GM06990 (cell line): Measurements from ENCODE around the gene ATP13A4.

Experiments
- DNase-seq: peaks from one replicate; pipeline ENCODE4 v3.0.0-alpha.2; 2011; ENCODE audit not compliant: insufficient read length; ENCODE audit errors: extremely low read depth
- H3K27me3 ChIP-seq: replicated peaks from 2 replicates; pipeline ENCODE4 v1.6.0; 2011; ENCODE audit warnings: low read length; ENCODE audit not compliant: control insufficient read depth, insufficient read depth
- H3K36me3 ChIP-seq: 2 replicates; pipeline ENCODE4 v1.5.1; 2011; ENCODE audit warnings: low read length; ENCODE audit not compliant: control insufficient read depth, insufficient read depth
- H3K4me3 ChIP-seq: replicated peaks from 2 replicates; pipeline ENCODE4 v1.5.1; 2011; ENCODE audit warnings: low read depth, mild to moderate bottlenecking, control low read depth, low read length
- TF ChIP-seq, protein P1 (sequence below): IDR thresholded peaks from 2 replicates; pipeline ENCODE4 v1.5.1; 2011; ENCODE audit warnings: low read length, control low read depth, mild to moderate bottlenecking, inconsistent platforms; ENCODE audit not compliant: insufficient read depth, poor library complexity, severe bottlenecking

The ATP13A4 gene

DNA sequence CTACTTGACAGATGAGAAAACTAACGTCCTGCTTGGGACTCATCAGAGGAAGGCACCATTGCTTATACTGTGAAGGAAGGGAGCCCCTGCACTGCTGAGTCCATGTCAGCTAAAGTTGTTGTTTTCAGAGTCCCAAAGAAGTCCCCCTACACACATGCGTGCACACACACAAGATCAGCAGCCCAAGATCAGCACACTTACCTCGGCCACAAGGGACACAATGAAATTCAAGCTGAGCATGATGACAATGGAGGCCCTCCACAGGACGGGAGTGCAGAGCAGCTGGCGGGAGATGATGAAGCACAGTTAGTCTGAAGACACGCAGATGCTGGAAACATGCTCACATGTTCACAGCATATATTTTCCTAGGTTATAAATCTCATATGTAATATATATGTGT, 147.6 kb downstream of the ATP13A4 start:
- no peak for DNase-seq
- no peaks in the 10 kb centered on the region; the same call in 1 of the 2 replicates for H3K27me3 ChIP-seq
- H3K4me3 ChIP-seq, result no peak overlapping the region
- no peaks in the 10 kb centered on the region for H3K36me3 ChIP-seq
- TF ChIP-seq, protein P1, sequence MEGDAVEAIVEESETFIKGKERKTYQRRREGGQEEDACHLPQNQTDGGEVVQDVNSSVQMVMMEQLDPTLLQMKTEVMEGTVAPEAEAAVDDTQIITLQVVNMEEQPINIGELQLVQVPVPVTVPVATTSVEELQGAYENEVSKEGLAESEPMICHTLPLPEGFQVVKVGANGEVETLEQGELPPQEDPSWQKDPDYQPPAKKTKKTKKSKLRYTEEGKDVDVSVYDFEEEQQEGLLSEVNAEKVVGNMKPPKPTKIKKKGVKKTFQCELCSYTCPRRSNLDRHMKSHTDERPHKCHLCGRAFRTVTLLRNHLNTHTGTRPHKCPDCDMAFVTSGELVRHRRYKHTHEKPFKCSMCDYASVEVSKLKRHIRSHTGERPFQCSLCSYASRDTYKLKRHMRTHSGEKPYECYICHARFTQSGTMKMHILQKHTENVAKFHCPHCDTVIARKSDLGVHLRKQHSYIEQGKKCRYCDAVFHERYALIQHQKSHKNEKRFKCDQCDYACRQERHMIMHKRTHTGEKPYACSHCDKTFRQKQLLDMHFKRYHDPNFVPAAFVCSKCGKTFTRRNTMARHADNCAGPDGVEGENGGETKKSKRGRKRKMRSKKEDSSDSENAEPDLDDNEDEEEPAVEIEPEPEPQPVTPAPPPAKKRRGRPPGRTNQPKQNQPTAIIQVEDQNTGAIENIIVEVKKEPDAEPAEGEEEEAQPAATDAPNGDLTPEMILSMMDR, result no peak

DNA sequence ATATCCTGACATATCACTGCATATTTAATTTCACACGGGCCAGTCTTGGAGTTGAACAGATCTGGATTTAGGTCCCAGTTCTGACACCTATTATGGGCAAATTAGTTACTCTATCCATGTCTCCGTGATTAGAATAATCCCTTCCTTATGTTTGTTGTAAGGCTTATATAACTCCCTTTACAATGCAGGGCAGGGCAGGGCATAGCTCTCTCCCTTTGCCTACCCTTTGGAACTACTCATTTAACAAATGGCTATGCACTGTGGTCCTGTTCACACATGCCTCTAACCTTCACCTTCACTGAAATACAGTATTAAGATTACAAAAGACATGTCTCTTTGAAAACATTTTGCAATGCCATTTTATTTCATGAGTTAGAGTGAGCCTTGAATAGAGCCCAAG, 151.4 kb downstream of the ATP13A4 start:
- Histone ChIP-seq H3K4me3 (no peak overlapping the region), H3K27me3 (no peaks in the 10 kb centered on the region), H3K36me3 (no peaks in the 10 kb centered on the region)
- TF ChIP-seq, protein P1, result no peak
- no peak for DNase-seq

DNA sequence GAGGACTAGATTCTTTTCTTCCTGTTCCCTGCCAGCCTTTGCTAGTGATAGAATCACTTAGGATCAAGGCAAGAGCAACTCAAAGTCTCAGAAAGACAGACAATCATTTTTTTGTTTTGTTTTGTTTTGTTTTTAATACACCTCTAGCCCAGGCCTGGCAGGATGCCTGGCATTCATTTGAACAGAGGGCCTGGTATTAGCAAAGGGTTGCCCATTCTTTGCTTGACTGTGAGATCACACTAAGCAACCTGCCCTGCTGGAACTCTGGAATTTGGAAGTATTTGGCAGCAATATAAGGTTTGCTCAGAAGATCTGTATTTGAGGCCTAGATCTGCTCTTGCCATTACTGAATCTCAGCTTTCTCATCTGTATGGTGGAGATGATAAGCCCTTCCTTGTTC, 154.4 kb downstream of the ATP13A4 start:
- Histone ChIP-seq H3K4me3 (no peak overlapping the region), H3K36me3 (no peaks in the 10 kb centered on the region), H3K27me3 (no peaks in the 10 kb centered on the region; the same call in 1 of the 2 replicates)
- TF ChIP-seq, protein P1, result no peak
- no peak for DNase-seq

DNA sequence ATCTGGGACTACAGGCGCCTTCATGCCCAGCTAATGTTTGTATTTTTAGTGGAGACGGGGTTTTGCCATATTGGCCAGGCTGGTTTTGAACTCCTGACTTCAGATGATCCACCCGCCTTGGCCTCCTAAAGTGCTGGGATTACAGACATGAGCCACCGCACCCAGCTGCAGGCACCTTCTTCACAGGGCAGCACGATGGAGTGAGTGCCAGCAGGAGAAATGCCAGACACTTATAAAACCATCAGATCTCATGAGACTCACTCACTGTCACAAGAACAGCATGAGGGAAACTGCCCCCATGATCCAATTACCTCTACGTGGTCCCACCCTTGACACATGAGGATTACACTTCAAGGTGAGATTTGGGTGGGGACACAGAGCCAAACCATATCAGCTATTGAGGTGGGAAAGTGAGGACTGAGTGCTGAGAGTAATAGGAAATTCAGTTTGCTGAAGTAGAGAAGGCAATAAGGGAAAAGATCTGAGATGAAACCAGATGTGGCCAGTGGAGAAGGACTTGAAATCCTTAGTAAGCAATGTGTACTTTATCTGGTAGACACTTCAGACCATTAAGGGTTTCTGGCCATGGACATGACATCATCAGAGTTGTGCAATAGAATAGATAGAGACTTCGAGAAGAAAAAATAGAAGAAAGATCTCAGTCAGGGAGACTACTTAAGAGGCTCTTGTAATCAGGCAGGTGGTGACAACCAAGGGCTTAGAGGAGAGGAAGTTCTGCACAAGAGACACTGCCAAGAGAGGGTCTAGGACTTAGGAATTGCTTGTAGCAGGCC, 158.0 kb downstream of the ATP13A4 start:
- no peaks in the 10 kb centered on the region for H3K36me3 ChIP-seq
- H3K27me3 ChIP-seq, result no peaks in the 10 kb centered on the region; the same call in 1 of the 2 replicates
- H3K4me3 ChIP-seq, result no peak overlapping the region
- TF ChIP-seq, protein P1, result no peak
- no peak for DNase-seq

DNA sequence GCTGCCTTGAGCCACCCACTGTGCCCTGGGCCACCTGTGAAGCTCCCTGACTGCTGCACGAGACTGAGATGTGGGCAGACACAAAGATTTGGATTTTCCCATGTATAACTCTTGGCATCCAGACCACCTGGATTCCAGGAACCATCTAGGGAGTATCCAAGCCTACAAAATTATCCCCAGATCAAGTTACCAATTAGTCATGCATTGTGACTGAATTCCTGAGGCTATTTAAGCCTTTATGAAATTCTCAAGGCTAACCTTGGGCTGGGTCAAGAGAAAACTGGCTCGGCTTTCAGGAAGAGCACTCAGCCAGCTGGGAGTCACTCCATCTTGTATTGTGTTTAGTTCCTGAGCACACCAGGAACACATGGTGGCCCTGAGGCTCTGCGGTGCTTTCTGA, 162.8 kb downstream of the ATP13A4 start:
- DNase-seq, result no peak
- Histone ChIP-seq H3K4me3 (no peak overlapping the region), H3K36me3 (no peaks in the 10 kb centered on the region), H3K27me3 (no peaks in the 10 kb centered on the region)
- TF ChIP-seq, protein P1, result no peak
